HG02759 (cell line): ENCODE measurements around the gene SLC5A8.
"Not testable (repeated sequence)": the region's sequence is repeated elsewhere in the genome, so short reads cannot be mapped to it uniquely, and the experiment has no call there.

Experiments
- ATAC-seq: cut with Tn5 transposase; IDR thresholded peaks from one replicate; pipeline ENCODE4 v1.9.1; 2021; ENCODE audit warnings: mild to moderate bottlenecking, moderate library complexity; ENCODE audit not compliant: unreplicated experiment

Gene SLC5A8

GRCh38 chr12:101172316-101172715 is 37.7 kb downstream of the SLC5A8 start:
- no peak for ATAC-seq

GRCh38 chr12:101168001-101168400 is 42.0 kb downstream of the SLC5A8 start:
- ATAC-seq = no peak

GRCh38 chr12:101166866-101167265 is 43.2 kb downstream of the SLC5A8 start:
- no peak for ATAC-seq

GRCh38 chr12:101165319-101165718 is 44.7 kb downstream of the SLC5A8 start:
- ATAC-seq = no peak

GRCh38 chr12:101145777-101146431 is 64.1 kb downstream of the SLC5A8 start:
- ATAC-seq = not testable (repeated sequence)

GRCh38 chr12:101127521-101128219 is 82.4 kb downstream of the SLC5A8 start:
- no peak for ATAC-seq

GRCh38 chr12:101117842-101118241 is 92.2 kb downstream of the SLC5A8 start:
- ATAC-seq = no peak

- no peak for ATAC-seq
These were observed 93.1 kb downstream of the SLC5A8 start for GRCh38 chr12:101116911-101117310.

GRCh38 chr12:101115326-101115725 is 94.7 kb downstream of the SLC5A8 start:
- no peak for ATAC-seq

- no peak for ATAC-seq
These were observed 98.6 kb downstream of the SLC5A8 start for GRCh38 chr12:101111441-101111840.

GRCh38 chr12:101110866-101111265 is 99.2 kb downstream of the SLC5A8 start:
- ATAC-seq = no peak

GRCh38 chr12:101108130-101108529 is 101.9 kb downstream of the SLC5A8 start:
- ATAC-seq = no peak

GRCh38 chr12:101107032-101107763 is 102.8 kb downstream of the SLC5A8 start:
- ATAC-seq = no peak
